Stimulated activated naive B cell treated with anti-CD40 and anti-IgM and Interleukin-4, amounts not matched to agents 10 μg/mL and 1 μg/mL and 100 μg/mL, for 72 hours (primary cell): ENCODE results near the gene RPRD1B.

Source experiments
- ATAC-seq, 2 donors: fragments of 150-1000 bp; cut with Tn5 transposase; replicated peaks; 2 replicates each; pipeline ENCODE4 v1.10.0; 2021; ENCODE audit warnings: moderate library complexity in 1 of 2
- DNase-seq: peaks from one replicate; pipeline ENCODE4 v3.0.0; 2021
- H3K27ac Mint-ChIP-seq: one replicate; pipeline ENCODE4 v1.8.0; 2022; ENCODE audit warnings: mild to moderate bottlenecking, mixed read lengths
- H3K27me3 Mint-ChIP-seq, 2 donors: one replicate each; pipeline ENCODE4 v1.8.0; 2022; ENCODE audit warnings: mixed read lengths in 2 of 2
- H3K36me3 Mint-ChIP-seq, 2 donors: one replicate each; pipeline ENCODE4 v1.8.0; 2022; ENCODE audit warnings: mixed read lengths in 2 of 2, mild to moderate bottlenecking in 1 of 2
- H3K4me1 Mint-ChIP-seq, 2 donors: one replicate each; pipeline ENCODE4 v1.8.0; 2022; ENCODE audit warnings: mixed read lengths in 2 of 2, mild to moderate bottlenecking in 1 of 2
- H3K4me3 Mint-ChIP-seq, 2 donors: one replicate each; pipeline ENCODE4 v1.8.0; 2022; ENCODE audit warnings: mild to moderate bottlenecking in 2 of 2, mixed read lengths in 2 of 2, moderate library complexity in 1 of 2
- H3K9me3 Mint-ChIP-seq, 2 donors: one replicate each; pipeline ENCODE4 v1.8.0; 2022; ENCODE audit warnings: mixed read lengths in 2 of 2, mild to moderate bottlenecking in 1 of 2

The RPRD1B gene, protein sequence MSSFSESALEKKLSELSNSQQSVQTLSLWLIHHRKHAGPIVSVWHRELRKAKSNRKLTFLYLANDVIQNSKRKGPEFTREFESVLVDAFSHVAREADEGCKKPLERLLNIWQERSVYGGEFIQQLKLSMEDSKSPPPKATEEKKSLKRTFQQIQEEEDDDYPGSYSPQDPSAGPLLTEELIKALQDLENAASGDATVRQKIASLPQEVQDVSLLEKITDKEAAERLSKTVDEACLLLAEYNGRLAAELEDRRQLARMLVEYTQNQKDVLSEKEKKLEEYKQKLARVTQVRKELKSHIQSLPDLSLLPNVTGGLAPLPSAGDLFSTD

DNA sequence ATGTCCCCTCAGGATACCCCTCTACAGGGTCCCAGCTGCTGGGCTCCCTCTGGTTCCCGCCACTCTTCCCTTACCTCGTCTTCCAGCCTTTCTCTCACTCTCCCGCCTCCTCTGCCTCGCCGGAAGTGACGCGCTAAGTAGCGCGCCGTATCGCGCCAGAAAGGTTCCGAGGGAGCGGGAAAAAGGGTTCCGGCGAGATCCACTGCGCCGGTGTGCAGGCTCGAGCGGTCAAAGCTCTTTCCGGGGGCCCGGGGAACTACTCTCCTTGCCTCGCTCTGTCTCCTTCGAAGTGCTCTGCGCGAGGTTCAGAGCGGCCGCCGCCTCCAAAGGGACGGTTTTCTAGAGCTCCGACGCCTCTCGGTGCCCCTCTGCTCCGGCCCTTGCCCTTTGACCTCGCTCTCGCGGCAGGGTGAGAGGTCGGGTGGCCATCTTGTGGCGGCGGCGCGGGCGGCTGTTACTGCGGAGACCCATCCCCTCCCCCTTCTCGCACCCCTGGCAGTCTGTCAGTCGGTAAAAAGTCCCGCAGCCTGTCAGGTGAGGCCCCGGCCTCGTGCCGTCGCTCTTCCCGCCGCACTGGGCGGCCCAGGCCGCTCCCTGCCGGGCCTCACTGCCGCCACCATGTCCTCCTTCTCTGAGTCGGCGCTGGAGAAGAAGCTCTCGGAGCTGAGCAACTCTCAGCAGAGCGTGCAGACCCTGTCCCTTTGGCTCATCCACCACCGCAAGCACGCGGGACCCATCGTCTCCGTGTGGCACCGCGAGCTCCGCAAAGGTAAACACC is at the start of gene RPRD1B, which contains the start of gene TTI1:
Gene RPRD1B, plus strand, starts transcription at position 417 of the 778 bp plus-strand sequence. Its CDS starts 202 bp downstream, at position 619.
Gene TTI1, minus strand, starts transcription at position 127 of the 778 bp plus-strand sequence. CDS start 19,640 bp downstream, outside the sequence.
- DNase-seq (peak; percentile 89), ATAC-seq (peak; percentile 91 to 95)
- Mint-ChIP-seq H3K36me3 (peaks cover 20 to 37% of the 10 kb centered on the region in 2 donors), H3K4me1 (peaks cover 37 to 63% of the 10 kb centered on the region in 2 donors), H3K4me3 (peak within 1 kb of the TSS; percentile 97 to 100), H3K27ac (peak within 1 kb of the TSS; percentile 100), H3K27me3 (no peaks in the 10 kb centered on the region), H3K9me3 (peaks cover 0 to 3% of the 10 kb centered on the region in 2 donors)

DNA sequence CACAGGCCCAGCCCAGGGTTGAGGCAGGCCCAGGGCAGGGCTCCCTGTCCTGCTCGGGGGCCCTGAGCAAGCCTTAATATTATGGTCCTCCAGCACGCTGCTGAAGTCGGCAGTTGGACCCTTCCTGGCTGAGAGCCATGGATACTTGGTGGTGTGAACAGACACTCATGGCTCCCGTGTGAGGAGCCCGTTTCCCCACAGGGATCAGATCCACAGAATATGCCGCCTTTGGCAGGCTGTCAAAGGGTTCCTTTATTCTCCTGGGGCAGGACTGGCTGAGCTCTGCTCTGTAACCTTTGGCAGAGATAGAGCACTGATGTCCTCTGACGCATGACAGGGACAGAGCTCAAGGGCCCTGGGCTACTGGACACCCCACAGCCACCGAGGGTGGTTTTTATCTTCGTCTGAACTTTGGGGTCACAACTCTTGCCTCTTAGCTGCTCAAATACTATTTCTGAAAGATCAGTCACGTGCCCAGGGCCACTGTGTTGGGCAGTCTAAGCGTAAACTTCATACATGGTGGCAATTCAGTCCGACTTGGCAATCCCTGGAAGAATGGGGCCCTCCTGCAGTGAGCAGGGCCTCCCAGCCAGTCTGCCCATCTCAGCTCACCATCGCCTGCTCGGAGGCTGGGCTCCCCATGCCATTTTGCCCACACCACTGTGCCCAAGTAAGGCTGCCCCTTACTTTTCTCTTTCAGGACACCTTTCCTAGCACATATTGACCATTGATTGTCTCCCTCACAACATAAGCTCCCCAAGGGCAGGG is 49.3 kb upstream of the RPRD1B start:
- H3K27ac Mint-ChIP-seq = no peak overlapping the region
- H3K4me3 Mint-ChIP-seq = no peak overlapping the region
- ATAC-seq (no peak), DNase-seq (no peak)
- H3K27me3 Mint-ChIP-seq = no peaks in the 10 kb centered on the region
- H3K9me3 Mint-ChIP-seq = no peaks in the 10 kb centered on the region
- H3K4me1 Mint-ChIP-seq = no peaks in the 10 kb centered on the region
- H3K36me3 Mint-ChIP-seq = peaks cover 46 to 72% of the 10 kb centered on the region in 2 donors

DNA sequence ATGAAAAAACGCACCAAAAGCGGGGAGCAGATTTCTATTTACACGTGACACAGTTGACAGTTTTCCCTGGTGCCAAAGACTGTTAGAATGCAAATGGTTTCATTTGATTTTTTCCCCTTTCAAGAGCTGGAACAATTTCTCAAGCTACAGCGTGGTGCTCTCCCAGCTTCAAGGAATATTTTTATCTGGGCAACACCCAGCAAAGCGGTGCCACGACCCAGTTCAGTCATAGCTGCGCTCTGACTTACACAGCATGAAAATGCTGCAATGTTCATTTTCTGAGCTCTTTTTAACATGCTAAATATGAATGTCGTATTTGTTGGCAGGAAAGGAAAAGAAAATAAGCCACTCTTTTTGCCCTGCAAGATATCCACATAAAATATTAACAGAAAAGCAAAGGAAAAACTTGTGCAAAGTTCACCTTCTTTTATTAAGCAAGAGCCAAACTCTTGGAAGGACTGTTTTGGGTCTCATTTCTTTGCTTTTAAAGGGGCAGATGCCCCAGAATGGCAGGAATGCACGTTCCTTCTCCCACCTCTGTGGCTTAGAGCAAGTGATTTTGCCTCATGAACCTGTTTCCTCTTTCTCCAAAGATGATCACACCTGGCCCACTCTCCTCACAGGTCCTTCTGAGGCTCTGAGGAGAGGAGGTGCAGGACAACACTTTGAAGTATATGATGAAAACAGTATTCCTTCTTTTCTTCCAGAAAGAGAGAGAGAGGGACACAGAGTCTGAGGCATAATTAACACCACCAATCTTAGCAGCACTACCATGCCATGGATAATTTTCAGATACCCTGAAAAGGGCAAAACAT is 47.3 kb upstream of the RPRD1B start:
- no peak for DNase-seq
- no peak overlapping the region for H3K27ac Mint-ChIP-seq
- no peak overlapping the region for H3K4me3 Mint-ChIP-seq
- peaks cover 50 to 73% of the 10 kb centered on the region in 2 donors for H3K36me3 Mint-ChIP-seq
- ATAC-seq = no peak
- H3K27me3 Mint-ChIP-seq = no peaks in the 10 kb centered on the region
- H3K9me3 Mint-ChIP-seq = no peaks in the 10 kb centered on the region
- H3K4me1 Mint-ChIP-seq = peaks cover 8 to 17% of the 10 kb centered on the region in 2 donors

DNA sequence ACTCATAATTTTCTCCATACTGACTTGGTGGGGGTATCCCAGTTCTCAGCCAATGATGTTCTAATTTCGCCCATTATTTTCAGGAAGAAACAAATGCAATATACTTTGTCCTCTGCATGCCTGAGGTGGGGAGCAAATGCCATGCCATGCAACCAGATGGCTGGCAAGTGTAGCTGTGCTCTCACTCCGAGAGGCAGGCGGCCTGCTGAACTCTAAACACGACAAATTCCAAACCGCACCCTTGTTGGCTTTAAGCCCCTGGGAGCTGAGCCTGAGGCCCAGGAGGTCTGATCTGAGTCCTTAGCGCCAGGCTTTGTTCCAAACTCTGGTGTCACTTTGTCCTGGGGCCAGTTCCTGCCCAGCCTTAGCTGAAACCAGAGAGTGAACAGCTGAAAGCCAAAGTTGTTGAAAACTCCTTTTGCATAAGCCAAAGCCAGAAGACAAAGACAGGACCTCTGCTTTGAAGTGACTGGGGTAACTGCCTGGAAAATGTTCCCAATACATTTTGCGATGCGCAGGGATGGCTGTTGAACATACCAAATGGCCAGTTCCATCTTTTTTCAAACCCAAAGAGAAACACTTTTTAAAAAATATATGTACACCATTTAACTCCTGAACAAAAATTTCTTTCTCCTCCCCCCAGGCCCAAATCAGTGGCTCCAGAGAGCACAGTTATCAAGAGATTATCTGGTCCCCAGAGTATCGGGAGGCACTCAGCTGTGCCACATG is 46.5 kb upstream of the RPRD1B start:
- H3K9me3 Mint-ChIP-seq = no peaks in the 10 kb centered on the region
- DNase-seq = no peak
- H3K27me3 Mint-ChIP-seq = no peaks in the 10 kb centered on the region
- no peak overlapping the region for H3K4me3 Mint-ChIP-seq
- no peak for ATAC-seq
- peaks cover 46 to 72% of the 10 kb centered on the region in 2 donors for H3K36me3 Mint-ChIP-seq
- peaks cover 10 to 25% of the 10 kb centered on the region in 2 donors for H3K4me1 Mint-ChIP-seq
- H3K27ac Mint-ChIP-seq = no peak overlapping the region

DNA sequence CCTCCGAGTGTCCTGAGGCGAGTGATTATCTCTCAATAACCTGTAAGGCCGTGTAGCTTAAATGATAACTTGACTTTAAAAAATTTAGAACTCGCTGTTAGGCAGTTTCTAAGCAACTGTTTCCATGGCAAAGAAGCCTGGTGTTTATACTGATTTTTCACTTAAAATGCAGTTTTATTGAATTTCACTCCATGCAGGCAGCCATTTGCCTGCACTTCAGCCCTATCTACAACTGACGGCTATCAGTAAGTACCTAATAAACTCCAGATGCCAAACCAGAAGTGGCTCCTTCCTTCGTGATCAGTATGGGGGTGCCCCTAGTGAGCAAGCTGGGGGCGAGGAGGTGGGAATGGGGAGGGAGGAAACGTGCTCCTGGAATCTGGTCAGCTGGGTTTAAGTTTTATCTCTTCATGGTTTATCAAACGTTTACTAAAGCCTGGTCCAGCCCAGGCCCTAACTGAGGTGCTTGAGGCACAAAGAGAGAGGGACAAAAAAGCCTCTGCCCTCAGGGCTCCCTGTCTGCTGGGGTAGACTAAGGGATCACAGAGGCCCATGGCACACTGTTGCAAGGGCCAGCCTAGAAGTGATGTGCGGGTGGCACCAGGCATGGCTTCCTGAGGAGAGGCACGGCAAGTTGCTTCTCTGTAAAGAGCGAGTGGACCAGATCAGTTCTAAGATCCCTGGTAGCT is 45.8 kb upstream of the RPRD1B start:
- no peak overlapping the region for H3K27ac Mint-ChIP-seq
- no peak overlapping the region for H3K4me3 Mint-ChIP-seq
- peaks cover 11 to 32% of the 10 kb centered on the region in 2 donors for H3K4me1 Mint-ChIP-seq
- no peak for ATAC-seq
- no peak for DNase-seq
- peaks cover 43 to 70% of the 10 kb centered on the region in 2 donors for H3K36me3 Mint-ChIP-seq
- H3K9me3 Mint-ChIP-seq = no peaks in the 10 kb centered on the region
- no peaks in the 10 kb centered on the region for H3K27me3 Mint-ChIP-seq

DNA sequence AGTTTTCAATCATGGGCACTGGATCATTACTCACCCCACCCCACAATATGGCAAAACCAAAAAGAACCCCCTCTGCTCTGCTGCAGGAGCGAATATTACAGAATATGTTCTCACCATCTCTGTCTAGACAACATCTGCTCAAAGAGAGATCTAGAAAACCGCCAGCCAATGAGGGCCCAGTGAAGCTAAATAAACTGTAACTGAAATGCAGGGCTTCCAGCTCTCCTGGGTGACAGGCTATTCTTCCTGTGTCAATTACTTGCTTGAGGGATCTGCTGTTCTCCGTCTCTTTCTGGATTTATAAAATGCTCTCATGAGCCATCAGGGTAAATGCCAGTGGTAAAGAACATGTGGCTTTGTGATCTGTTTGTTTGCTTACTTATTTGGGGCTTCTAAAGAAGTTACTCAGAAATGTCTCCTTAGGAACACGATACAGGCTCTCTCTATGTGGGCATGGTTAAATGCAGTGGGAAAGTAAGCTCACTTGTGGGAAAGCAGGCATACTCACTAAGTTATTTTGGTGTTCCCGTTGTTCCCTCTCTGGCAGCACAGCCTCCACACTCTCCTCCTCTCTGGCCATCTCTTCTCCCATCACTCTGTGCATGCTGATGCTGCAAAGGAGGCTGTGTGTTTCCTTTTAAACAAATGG is 45.1 kb upstream of the RPRD1B start:
- ATAC-seq (no peak), DNase-seq (no peak)
- Mint-ChIP-seq H3K4me3 (no peak overlapping the region), H3K36me3 (peaks cover 37 to 63% of the 10 kb centered on the region in 2 donors), H3K27ac (no peak overlapping the region), H3K4me1 (peaks cover 11 to 39% of the 10 kb centered on the region in 2 donors), H3K9me3 (no peaks in the 10 kb centered on the region), H3K27me3 (no peaks in the 10 kb centered on the region)

DNA sequence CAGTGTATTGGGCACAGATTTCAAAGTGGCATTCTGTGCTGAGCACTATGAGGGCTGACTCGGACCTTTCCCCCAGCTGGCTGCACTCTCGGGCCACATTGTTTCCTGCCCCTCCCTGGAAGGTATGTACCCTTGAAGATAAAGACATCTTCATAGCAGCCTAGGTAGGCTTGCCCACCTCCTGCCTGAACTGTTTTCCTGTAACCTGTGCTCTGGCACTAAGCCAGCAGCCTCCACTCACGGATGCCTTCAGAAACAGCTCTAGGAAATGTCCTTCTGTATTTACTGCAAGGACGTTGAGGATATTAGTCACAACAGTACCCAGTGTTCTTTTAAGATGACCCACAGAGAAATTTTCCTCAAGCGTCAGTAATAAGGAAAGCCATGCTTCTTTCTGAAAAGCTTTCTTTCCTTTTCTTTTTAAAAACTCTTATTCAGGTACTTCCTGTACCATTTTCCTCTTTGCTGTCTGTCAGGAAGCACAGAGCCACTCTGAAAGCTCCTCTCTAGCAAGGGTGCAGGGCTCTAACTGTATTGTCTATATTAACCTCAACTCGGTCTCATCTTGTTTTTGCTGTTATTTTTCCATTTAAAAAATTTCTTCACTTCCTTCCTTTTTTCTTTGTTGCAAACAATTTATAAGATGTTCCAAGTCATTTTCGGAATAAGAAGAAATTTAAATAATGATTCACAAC is 43.8 kb upstream of the RPRD1B start:
- H3K36me3 Mint-ChIP-seq = peaks cover 39 to 62% of the 10 kb centered on the region in 2 donors

DNA sequence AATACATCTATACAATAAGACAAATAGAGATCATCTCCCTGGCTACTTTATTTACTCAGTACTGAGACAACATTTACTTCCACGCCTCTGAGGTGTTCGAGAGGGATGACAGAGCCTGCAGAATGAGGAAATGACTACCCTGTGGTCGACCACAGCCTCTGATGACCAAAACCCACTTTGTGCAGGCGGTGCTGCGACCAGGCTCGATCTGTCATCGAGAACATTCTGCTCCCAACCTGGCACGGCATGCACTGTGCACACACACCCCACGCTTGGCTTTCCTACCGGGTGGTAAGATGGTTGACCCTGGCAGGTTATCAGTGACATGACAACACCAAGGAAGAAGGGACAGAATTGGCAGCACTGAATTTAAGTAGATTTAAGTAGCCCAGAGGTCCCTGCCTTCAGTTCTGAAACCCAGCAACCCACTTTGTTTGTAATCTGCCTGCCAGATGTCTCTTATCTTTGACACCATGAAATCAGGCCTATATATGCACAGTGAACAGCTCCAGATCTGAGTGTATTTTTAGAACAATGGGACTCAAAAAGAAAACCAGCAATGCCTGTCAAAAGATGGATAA is 42.9 kb upstream of the RPRD1B start:
- DNase-seq (peak; percentile 78), ATAC-seq (peak; percentile 99)
- H3K27me3 Mint-ChIP-seq = no peaks in the 10 kb centered on the region
- peak overlapping the region; percentile 72 for H3K27ac Mint-ChIP-seq
- H3K4me1 Mint-ChIP-seq = peaks cover 11 to 39% of the 10 kb centered on the region in 2 donors
- no peaks in the 10 kb centered on the region for H3K9me3 Mint-ChIP-seq
- H3K4me3 Mint-ChIP-seq = peak overlapping the region; percentile 22 to 28
- H3K36me3 Mint-ChIP-seq = peaks cover 43 to 65% of the 10 kb centered on the region in 2 donors

More for the DNA sequence above, 43.8 kb upstream of the RPRD1B start:
- Mint-ChIP-seq H3K9me3 (no peaks in the 10 kb centered on the region), H3K27ac (peak overlapping the region; percentile 72), H3K4me3 (no peak overlapping the region), H3K4me1 (peaks cover 11 to 39% of the 10 kb centered on the region in 2 donors), H3K27me3 (no peaks in the 10 kb centered on the region)
- ATAC-seq (no peak), DNase-seq (no peak)

DNA sequence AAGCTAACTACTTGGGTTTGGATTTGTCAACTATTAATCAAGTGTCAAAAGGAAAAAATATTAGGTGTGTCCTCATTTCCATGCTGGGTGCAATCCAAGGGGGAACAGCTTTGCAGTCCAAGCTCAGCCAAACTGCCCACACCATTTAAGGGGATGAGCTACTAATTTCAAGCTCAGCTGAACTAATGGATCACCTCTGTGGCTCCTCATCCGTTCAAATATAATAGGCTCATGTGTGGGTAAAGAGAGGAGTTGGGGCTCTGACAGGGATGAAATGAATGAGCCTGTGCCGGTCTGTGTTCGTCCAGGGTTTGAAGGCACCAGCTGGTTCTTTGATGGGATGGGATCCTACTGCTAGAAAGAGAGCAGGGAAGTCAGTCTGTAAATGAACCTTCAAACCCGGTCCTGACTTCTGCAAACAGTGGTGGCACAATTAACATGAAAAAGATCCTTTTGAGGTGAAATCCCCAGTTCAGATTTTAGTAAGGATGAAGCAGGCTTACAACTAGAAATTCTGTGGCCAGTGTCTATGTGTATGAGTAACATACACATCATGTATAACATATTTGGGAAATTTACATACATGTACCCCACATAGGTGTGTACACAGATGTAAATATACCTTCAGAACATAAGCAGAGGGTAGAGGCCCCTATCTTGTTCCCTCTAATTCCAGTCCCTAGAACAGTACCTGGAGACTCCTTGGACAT is 42.2 kb upstream of the RPRD1B start:
- Mint-ChIP-seq H3K4me3 (peak overlapping the region; percentile 22 to 28), H3K4me1 (peaks cover 11 to 39% of the 10 kb centered on the region in 2 donors), H3K27me3 (no peaks in the 10 kb centered on the region), H3K36me3 (peaks cover 44 to 62% of the 10 kb centered on the region in 2 donors), H3K9me3 (no peaks in the 10 kb centered on the region), H3K27ac (peak overlapping the region; percentile 72)
- ATAC-seq = no peak
- DNase-seq = no peak

DNA sequence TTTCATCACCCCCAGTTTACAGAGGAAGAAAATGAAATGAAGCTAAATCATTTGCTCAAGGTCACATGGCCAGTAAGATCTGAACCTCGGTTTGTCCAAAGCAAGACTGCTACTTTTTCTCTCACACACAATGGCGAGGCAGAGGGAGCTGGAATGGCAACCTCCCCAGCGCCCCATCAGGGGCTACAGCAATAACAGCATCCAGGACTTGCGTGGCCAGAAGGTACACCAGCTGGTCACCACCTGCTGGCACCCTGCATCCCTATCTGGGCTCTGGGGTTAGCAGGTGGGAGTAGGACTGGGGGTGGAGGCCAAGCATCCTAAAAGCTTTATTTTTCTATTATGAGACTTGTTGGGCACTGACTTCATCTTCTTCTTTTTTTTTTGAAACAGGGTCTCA is 41.6 kb upstream of the RPRD1B start:
- no peaks in the 10 kb centered on the region for H3K9me3 Mint-ChIP-seq
- ATAC-seq (no peak), DNase-seq (no peak)
- peaks cover 11 to 39% of the 10 kb centered on the region in 2 donors for H3K4me1 Mint-ChIP-seq
- H3K27me3 Mint-ChIP-seq = no peaks in the 10 kb centered on the region
- H3K36me3 Mint-ChIP-seq = peaks cover 50 to 56% of the 10 kb centered on the region in 2 donors
- no peak overlapping the region for H3K4me3 Mint-ChIP-seq
- no peak overlapping the region for H3K27ac Mint-ChIP-seq

DNA sequence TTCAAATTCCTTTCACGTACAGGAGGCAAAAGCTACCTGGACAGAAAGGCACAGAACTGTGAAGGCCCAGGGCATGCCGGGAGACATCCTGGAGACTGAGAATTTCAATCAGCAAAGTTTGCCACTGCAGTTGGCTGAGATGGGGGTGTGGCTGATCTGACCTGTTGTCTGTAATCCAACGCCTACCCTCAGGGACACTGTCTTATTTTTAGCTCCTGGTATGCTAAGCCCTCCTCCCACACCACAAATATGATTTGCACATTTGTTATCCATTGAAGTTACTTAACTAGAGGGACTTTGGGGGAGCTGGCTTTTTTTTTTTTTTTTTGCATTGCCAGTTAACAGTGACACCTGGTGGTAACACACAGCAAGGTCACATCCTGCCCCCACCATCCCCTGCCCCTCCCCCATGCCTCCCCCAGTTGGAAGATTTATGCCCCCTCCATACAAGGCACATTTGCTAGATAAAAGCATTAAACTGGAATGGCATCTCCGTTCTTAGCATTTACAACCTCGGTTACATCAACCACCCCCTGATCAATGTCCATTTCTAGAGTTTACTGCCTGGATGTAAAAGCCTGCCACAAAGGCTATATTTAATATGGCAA is 40.6 kb upstream of the RPRD1B start:
- no peaks in the 10 kb centered on the region for H3K27me3 Mint-ChIP-seq
- no peaks in the 10 kb centered on the region for H3K9me3 Mint-ChIP-seq
- peaks cover 50 to 51% of the 10 kb centered on the region in 2 donors for H3K36me3 Mint-ChIP-seq
- peaks cover 11 to 39% of the 10 kb centered on the region in 2 donors for H3K4me1 Mint-ChIP-seq
- H3K27ac Mint-ChIP-seq = no peak overlapping the region
- DNase-seq (no peak), ATAC-seq (no peak)
- H3K4me3 Mint-ChIP-seq = no peak overlapping the region
